ENCODE results near the gene ST8SIA3.

- no peak for TF ChIP-seq CTCF (IDR thresholded peaks at IDR 0.05; ENCODE audit: insufficient read depth, low read length)
- no peak for TF ChIP-seq SPI1 (IDR thresholded peaks at IDR 0.05; ENCODE audit: borderline replicate concordance, low read depth)
- TF ChIP-seq POLR2AphosphoS5 (IDR thresholded peaks at IDR 0.05; ENCODE audit: low read depth): no peak
- no peak for TF ChIP-seq REST (IDR thresholded peaks at IDR 0.05; ENCODE audit: insufficient replicate concordance, low read depth)
- TF ChIP-seq GABPA (IDR thresholded peaks at IDR 0.05; ENCODE audit: low read depth): no peak
These were observed 14.5 kb upstream of the ST8SIA3 start for GRCh38 chr18:57337890-57338289.
